NCI-H2081 treated with DMSO at 0.1 percent for 48 hours (cell line): Measurements from ENCODE around the gene KLC3.
"Not testable (repeated sequence)": the region's sequence is repeated elsewhere in the genome, so short reads cannot be mapped to it uniquely, and the experiment has no call there.

Experiments
- DNase-seq: peaks from one replicate; lab custom pipeline; 2025; lab: John Stamatoyannopoulos, UW

The KLC3 gene

GRCh38 chr19:45320997-45321775 lies 19.4 kb upstream of the KLC3 start:
- DNase-seq: no peak

DNA sequence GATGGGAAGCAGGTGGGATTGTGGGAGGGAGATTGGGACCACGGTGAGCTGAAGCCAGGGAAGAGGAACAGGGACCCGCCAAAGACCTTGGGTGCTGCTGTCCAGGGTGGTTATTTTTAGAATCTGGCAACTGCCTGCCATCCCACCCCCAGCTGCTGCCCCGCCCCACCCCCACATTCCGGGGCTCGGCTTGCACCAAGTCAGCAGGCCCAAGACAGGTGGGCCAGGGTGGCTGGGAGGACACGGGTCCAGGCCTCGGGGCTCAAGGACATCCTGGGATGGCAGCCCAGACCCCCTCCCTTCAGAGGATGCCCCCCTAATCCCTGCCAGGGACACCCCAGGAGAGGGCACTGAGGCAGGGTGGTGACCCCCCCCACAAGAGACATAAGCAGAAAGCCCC lies 18.7 kb upstream of the KLC3 start:
- no peak for DNase-seq

- no peak for DNase-seq
Observed at GRCh38 chr19:45322311-45322710, 18.2 kb upstream of the KLC3 start.

GRCh38 chr19:45322744-45323281 lies 17.7 kb upstream of the KLC3 start, which contains the start of gene CKM:
TSS of gene CKM (minus strand) at chr19:45322875. CDS start at chr19:45319713, 3,162 bp downstream.
- no peak for DNase-seq

- no peak for DNase-seq
Observed at GRCh38 chr19:45323671-45324081, 16.9 kb upstream of the KLC3 start.

DNA sequence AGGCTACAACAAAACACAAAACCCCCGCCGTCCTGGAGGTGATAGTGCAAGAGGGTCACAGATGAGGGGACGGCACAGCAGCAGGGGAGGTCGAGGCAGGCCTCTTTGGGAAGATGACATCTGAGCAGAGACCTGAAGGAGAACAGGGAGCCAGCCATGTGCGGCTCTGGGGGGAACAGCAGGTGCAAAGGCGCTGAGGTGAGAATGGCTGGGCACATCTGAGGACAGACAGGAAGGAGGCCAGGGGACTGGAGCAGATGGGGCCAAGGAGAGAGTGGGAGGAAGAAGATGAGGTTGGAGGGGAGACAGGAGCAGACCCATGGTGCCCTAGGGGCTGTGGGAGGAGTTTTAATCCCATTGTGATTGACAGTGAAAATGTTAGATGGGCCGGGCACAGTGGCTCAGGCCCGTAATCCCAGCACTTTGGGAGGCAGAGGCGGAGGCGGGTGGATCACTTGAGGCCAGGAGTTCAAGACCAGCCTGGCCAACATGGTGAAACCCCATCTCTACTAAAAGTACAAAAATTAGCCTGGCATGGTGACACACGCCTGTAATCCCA lies 16.1 kb upstream of the KLC3 start:
- no peak for DNase-seq

GRCh38 chr19:45327404-45328143 lies 13.0 kb upstream of the KLC3 start:
- DNase-seq: no peak

- DNase-seq: no peak
Observed at GRCh38 chr19:45331411-45331810, 9.1 kb upstream of the KLC3 start.

DNA sequence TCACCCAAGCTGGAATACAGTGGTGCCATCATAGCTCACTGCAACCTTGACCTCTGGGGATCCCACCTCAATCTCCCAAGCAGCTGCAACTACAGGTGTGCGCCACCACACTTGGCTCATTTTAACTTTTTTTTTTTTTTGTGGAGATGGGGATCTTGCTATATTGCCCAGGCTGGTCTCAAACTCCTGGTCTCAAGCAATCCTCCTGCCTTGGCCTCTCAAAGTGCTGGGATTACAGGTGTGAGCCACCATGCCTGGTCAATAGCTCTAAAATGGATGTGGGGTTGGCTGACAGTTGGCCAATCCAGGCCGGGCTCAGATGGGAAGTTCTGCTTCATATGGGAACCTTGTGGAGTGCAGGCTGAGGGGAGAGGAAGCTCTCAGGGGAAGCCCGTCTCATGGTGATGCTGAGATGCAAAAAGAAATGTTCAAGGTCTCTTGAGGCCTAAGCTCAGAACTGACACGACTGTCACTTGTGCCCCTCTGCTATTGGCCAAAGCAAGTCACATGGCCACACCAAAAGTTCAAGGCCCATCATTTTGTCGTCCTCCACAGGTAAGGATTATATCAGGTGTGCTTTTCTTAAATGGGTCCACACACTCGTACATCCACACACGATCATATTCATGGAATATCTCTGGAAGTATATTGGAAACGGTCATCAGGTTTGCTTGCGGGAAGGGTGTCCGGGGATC lies 6.8 kb upstream of the KLC3 start:
- DNase-seq: no peak

DNA sequence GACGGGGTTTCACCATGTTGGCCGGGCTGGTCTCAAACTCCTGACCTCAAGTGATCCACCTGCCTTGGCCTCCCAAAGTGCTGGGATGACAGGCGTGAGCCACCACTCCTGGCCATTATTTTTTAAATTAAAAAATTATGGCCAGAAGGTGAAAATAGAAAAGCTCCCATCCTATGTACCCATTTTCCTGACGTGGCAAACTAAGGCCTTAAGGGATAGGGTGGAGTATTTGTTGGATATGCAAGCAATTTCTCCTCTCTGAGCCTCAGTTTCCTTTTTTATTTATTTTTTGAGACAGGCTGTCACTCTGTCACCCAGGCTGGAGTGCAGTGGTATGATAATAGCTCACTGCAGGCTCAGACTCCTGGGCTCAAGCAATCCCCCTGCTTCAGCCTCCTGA lies 5.7 kb upstream of the KLC3 start:
- DNase-seq: not testable (repeated sequence)

DNA sequence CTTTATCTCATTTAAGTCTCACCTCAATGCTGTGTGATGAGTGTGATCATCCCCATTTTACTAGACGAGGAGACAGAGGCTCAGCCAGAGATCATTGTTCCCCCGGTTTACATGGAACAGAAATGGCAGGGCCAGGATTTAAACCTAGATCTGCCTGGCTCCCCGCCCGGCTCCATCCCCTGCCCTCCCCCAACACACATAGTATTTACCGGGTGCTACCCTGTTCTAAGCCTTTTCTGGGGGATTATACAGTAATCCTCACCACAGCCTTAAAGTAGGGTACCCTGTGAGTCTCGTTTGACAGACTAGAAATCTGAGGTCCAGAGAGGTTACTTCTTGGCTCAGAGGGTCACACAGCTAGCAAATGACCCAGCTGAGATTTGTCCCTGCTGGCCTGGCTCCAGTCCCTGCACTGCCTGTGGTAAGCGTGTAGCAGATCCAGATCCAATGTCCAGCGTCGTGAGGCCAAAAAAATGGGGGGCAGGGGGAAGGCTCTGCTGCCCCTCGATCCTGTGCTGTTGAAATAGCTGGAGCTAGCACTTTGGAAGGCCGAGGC lies 3.8 kb upstream of the KLC3 start:
- no peak for DNase-seq

DNA sequence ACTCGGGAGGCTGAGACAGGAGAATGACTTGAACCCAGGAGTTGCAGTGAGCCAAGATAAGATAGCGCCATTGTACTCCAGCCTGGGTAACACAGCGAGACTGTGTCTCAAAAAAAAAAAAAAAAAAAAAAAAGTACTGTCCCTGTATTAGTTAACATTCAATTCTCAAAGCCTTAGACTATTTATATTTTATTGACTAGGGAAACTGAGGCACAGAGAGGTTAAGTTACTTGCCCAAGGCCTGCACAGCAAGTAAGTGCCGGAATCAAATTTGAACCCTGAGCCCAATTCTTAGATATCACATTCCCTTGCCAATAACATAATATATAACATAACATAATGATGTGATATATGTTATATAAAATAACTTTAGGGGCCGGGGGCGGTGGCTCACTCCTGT lies 921 bp upstream of the KLC3 start:
- no peak for DNase-seq

DNA sequence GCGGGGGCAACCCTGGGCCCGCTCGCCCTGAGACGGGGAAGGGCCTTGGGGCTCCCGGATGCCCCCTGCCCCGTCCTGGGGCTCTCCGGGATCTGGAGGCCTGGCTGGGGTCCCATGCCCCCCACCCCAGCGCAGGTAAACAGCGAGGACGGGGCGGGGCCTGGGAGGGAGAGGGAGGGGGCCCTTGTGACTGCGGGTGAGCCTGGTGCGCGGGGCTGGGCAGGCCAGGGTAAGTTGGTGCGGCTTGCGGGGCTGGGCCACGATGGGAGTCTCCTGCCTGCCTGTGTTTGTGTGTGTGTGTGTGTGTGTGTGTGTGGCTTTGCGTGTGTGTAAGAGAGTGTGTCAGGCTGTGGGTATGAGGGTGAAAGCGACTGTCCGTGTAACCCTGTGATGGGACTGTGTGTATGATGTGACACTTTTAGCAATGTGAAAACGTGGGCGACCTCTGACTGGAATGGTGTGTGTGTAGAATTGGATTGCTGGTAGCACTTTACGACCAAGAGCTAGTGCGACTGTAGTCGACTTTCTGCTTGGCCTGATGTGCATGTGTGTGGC lies 426 bp downstream of the KLC3 start:
- DNase-seq: no peak

DNA sequence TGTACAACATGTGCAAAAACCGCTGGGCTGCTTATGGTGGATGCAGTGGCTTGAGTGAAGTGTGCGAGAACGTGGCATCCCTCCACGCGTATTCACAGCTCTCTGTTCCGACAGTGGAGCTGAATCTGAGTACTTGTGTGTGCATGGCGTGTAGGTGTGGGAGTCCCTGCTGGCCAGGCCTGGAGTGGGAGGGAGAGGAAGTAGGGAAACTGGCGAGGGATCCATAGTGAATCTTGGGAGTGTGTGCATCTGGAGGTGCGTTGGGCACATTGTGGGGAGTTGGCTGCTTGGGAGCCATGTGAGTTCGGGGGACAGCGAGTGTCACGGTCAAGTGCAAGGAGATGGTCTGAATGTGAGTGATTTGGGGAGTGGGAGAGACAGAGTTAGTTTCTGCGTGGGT lies 2.4 kb downstream of the KLC3 start:
- no peak for DNase-seq

DNA sequence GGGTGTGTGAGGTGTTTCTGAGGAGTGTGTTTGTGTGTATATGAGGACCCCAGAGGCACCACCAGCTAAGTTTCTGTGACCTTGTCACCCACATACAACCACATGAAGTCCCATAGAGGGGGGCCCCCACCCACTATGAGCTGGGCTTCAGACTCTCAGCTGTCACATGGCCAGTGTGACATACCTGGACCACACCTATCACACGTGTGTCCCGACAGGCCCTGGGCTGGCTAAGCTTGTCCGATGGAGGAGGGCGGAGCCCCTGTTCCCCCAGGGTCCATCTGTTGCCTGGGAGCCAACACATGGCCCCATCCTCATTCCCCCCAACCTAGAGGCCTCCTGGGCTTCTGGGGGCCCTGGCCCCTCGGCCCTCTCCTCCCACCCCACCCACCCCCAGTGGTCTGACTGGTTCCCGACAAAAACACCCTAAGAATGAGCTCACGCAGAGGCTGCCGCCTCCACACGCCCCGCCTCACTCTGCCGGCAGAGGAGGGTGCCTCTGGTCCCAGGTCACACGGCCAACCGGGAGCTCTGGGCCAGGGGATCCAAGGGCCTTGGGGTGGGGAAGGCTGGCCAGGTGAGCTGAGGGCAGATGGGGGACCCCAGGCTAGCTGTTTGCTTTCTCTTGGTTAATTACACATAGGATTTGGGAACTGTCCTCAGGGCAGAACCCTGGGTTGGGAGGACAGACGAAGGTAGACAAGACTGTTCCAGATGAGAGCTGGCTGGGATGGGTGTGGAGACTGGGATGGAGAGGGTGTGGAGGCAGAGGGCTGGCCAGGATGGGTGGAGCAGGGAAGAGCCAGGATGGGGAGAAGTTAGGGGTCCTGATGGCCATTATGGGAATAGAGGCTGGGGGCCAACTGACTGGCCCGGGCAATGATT lies 4.3 kb downstream of the KLC3 start:
- no peak for DNase-seq

- DNase-seq: no peak
Observed at GRCh38 chr19:45345506-45345860, 4.9 kb downstream of the KLC3 start.

DNA sequence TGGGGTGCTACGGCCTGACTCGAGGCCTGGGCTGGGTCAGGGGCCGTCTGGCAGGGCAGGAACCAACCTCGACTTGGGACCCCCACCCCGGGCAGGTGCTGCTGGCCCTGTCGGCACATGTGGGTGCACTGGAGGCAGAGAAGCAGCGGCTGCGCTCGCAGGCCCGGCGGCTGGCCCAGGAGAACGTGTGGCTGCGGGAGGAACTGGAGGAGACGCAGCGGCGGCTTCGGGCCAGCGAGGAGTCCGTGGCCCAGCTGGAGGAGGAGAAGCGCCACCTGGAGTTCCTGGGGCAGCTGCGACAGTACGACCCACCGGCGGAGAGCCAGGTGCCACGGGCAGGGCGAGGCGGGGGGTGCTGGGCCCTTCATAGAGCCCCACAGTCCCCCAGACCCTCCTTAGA lies 5.9 kb downstream of the KLC3 start:
- DNase-seq: no peak

GRCh38 chr19:45347570-45348366 lies 7.2 kb downstream of the KLC3 start:
- no peak for DNase-seq

DNA sequence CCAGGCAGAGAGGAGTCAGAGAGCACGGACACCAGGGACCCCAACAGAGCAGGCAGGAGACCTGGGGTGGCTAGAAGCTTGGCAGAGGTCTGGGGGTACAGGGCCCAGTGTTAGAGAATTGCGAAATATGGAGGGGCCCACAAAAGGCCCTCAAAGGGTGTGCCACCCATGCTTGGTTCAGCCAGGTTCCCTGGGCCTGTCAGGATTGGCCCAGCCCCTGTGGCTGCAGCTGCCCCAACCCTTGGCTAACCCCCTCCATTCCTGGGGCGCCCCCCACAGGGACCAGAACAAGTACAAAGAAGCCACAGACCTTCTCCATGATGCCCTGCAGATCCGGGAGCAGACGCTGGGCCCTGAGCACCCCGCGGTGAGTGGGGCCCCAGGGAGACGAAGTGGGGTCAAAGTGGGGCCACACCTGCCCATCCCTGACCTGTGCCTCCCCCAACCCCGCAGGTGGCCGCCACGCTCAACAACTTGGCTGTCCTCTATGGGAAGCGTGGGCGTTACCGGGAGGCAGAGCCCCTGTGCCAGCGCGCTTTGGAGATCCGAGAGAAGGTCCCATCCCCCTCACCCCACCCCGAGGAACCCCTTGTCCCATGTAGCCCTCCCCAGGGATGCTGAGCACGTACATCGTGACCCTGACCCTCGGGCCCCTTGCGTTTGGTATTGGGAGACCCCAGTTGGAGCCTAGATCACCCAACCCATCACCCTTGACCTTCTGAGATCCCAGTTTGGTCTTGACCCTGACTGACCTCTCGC lies 8.0 kb downstream of the KLC3 start:
- no peak for DNase-seq
